ENCODE data around the gene POTEG. TPM values are rescaled to one million over a fixed set of nuclear protein-coding genes. Genes with fewer than 3 reads are reported as not detected.
"Not testable (repeated sequence)": the region's sequence is repeated elsewhere in the genome, so short reads cannot be mapped to it uniquely, and the experiment has no call there.

Gene POTEG
- total RNA-seq, 1 experiment from 2014 or later, result not detected

- H3K27ac ChIP-seq (ENCODE audit: low read length); H3K27me3 ChIP-seq (ENCODE audit: control insufficient read depth, insufficient read depth, low read length); H3K9me3 ChIP-seq (ENCODE audit: control insufficient read depth, insufficient read depth, low read depth, low read length); H3K4me1 ChIP-seq (ENCODE audit: control insufficient read depth, insufficient read depth, low read length); CTCF ChIA-PET; H3K4me3 ChIP-seq (ENCODE audit: low read depth in 2 of 2, low read length in 2 of 2); DNase-seq (ENCODE audit: low read depth, low spot score); in situ Hi-C loops (cut with HindIII; ENCODE audit: low pct_unique_long_range_greater_than_20kb, low sequenced_read_pairs); H3K36me3 ChIP-seq (ENCODE audit: control insufficient read depth, insufficient read depth, low read length); intact Hi-C loops (cut with micrococcal nuclease; ENCODE audit: unreplicated experiment); BruUV-seq (replicated peaks); POLR2A ChIA-PET; ATAC-seq: not testable (repeated sequence)
Measured at GRCh38 chr14:19390230-19390629, 43.9 kb downstream of the POTEG start.

DNA sequence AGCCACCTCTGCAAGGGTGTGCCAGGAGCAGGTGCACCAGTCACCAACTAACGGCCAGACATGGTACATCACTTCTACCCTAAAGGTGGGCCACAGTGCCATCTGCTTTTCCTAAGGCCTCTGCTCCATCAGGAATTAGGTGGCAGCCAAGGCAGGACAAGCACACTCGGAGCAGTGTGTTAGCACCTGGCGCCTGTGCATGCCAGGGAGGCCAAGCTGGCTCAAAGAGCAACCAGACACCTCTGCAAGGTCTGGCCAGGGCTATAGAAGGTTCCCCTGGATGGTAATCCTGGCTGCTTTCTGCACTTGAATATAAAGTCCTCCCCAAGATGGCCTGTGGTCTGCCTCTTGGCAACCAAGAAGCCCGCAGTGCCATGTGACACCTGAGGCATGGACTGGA lies 45.4 kb downstream of the POTEG start:
- H3K27me3 ChIP-seq (ENCODE audit: control insufficient read depth, insufficient read depth, low read length); CTCF ChIA-PET; H3K4me1 ChIP-seq (ENCODE audit: control insufficient read depth, insufficient read depth, low read length); intact Hi-C loops (cut with micrococcal nuclease; ENCODE audit: unreplicated experiment); BruUV-seq (replicated peaks); ATAC-seq; H3K4me3 ChIP-seq (ENCODE audit: low read depth in 2 of 2, low read length in 2 of 2); DNase-seq (ENCODE audit: low read depth, low spot score); H3K9me3 ChIP-seq (ENCODE audit: control insufficient read depth, insufficient read depth, low read depth, low read length); H3K36me3 ChIP-seq (ENCODE audit: control insufficient read depth, insufficient read depth, low read length); POLR2A ChIA-PET; in situ Hi-C loops (cut with HindIII; ENCODE audit: low pct_unique_long_range_greater_than_20kb, low sequenced_read_pairs); H3K27ac ChIP-seq (ENCODE audit: low read length): not testable (repeated sequence)

- CTCF ChIA-PET; BruUV-seq (replicated peaks); H3K9me3 ChIP-seq (ENCODE audit: control insufficient read depth, insufficient read depth, low read depth, low read length); ATAC-seq; POLR2A ChIA-PET; intact Hi-C loops (cut with micrococcal nuclease; ENCODE audit: unreplicated experiment); H3K4me1 ChIP-seq (ENCODE audit: control insufficient read depth, insufficient read depth, low read length); H3K27ac ChIP-seq (ENCODE audit: low read length); H3K4me3 ChIP-seq (ENCODE audit: low read depth in 2 of 2, low read length in 2 of 2); H3K27me3 ChIP-seq (ENCODE audit: control insufficient read depth, insufficient read depth, low read length); in situ Hi-C loops (cut with HindIII; ENCODE audit: low pct_unique_long_range_greater_than_20kb, low sequenced_read_pairs); H3K36me3 ChIP-seq (ENCODE audit: control insufficient read depth, insufficient read depth, low read length); DNase-seq (ENCODE audit: low read depth, low spot score): not testable (repeated sequence)
Measured at GRCh38 chr14:19386996-19387395, 47.1 kb downstream of the POTEG start.

DNA sequence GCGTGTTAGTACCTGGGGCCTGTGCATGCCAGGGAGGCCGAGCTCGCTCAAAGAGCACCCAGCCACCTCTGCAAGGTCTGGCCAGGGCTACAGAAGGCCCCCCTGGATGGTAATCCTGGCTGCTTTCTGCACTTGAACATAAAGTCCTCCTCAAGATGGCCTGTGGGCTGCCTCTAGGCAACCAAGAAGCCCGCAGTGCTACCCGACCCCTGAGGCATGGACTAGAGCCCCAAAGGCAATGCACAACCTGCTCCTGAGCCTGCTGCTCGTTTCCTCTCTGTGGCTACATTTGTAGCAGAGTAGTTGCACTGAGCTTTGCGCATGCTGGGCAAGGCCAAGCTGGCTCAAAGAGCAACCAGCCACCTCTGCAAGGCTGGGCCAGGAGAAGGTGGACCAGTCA lies 47.8 kb downstream of the POTEG start:
- H3K4me1 ChIP-seq (ENCODE audit: control insufficient read depth, insufficient read depth, low read length); H3K27me3 ChIP-seq (ENCODE audit: control insufficient read depth, insufficient read depth, low read length); intact Hi-C loops (cut with micrococcal nuclease; ENCODE audit: unreplicated experiment); H3K36me3 ChIP-seq (ENCODE audit: control insufficient read depth, insufficient read depth, low read length); ATAC-seq; H3K4me3 ChIP-seq (ENCODE audit: low read depth in 2 of 2, low read length in 2 of 2); in situ Hi-C loops (cut with HindIII; ENCODE audit: low pct_unique_long_range_greater_than_20kb, low sequenced_read_pairs); DNase-seq (ENCODE audit: low read depth, low spot score); H3K27ac ChIP-seq (ENCODE audit: low read length); H3K9me3 ChIP-seq (ENCODE audit: control insufficient read depth, insufficient read depth, low read depth, low read length); POLR2A ChIA-PET; BruUV-seq (replicated peaks); CTCF ChIA-PET: not testable (repeated sequence)

GRCh38 chr14:19384088-19384781 lies 49.9 kb downstream of the POTEG start:
- H3K4me1 ChIP-seq (ENCODE audit: control insufficient read depth, insufficient read depth, low read length); CTCF ChIA-PET; H3K27ac ChIP-seq (ENCODE audit: low read length); DNase-seq (ENCODE audit: low read depth, low spot score); H3K36me3 ChIP-seq (ENCODE audit: control insufficient read depth, insufficient read depth, low read length); H3K27me3 ChIP-seq (ENCODE audit: control insufficient read depth, insufficient read depth, low read length); ATAC-seq; H3K9me3 ChIP-seq (ENCODE audit: control insufficient read depth, insufficient read depth, low read depth, low read length); H3K4me3 ChIP-seq (ENCODE audit: low read depth in 2 of 2, low read length in 2 of 2); intact Hi-C loops (cut with micrococcal nuclease; ENCODE audit: unreplicated experiment); POLR2A ChIA-PET; in situ Hi-C loops (cut with HindIII; ENCODE audit: low pct_unique_long_range_greater_than_20kb, low sequenced_read_pairs); BruUV-seq (replicated peaks): not testable (repeated sequence)

- ATAC-seq; DNase-seq (ENCODE audit: low read depth, low spot score): not testable (repeated sequence)
Measured at GRCh38 chr14:19383008-19383584, 51.0 kb downstream of the POTEG start.

DNA sequence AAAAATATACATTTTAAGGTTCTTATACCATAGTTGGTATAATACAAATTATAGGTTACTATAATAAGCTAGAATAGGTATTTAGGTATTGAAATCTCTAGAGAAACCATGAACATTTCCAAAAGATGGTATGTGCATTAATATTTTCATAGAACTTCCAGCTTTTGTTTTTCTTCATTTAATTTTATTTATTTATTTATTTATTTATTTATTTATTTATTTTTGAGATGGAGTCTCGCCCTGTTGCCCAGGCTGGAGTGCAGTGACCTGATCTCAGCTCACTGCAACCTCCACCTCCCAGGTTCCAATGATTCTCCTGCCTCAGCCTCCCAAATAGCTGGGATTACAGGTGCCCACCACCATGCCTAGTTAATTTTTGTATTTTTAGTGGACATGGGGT lies 54.0 kb downstream of the POTEG start:
- H3K27me3 ChIP-seq (ENCODE audit: control insufficient read depth, insufficient read depth, low read length); CTCF ChIA-PET; H3K4me1 ChIP-seq (ENCODE audit: control insufficient read depth, insufficient read depth, low read length); intact Hi-C loops (cut with micrococcal nuclease; ENCODE audit: unreplicated experiment); H3K36me3 ChIP-seq (ENCODE audit: control insufficient read depth, insufficient read depth, low read length); H3K9me3 ChIP-seq (ENCODE audit: control insufficient read depth, insufficient read depth, low read depth, low read length); H3K4me3 ChIP-seq (ENCODE audit: low read depth in 2 of 2, low read length in 2 of 2); ATAC-seq; POLR2A ChIA-PET; BruUV-seq (replicated peaks); in situ Hi-C loops (cut with HindIII; ENCODE audit: low pct_unique_long_range_greater_than_20kb, low sequenced_read_pairs); H3K27ac ChIP-seq (ENCODE audit: low read length); DNase-seq (ENCODE audit: low read depth, low spot score): not testable (repeated sequence)

More at GRCh38 chr14:19383008-19383584, 51.0 kb downstream of the POTEG start:
- H3K4me1 ChIP-seq (ENCODE audit: control insufficient read depth, insufficient read depth, low read length); H3K36me3 ChIP-seq (ENCODE audit: control insufficient read depth, insufficient read depth, low read length); H3K4me3 ChIP-seq (ENCODE audit: low read depth in 2 of 2, low read length in 2 of 2); CTCF ChIA-PET; POLR2A ChIA-PET; in situ Hi-C loops (cut with HindIII; ENCODE audit: low pct_unique_long_range_greater_than_20kb, low sequenced_read_pairs); BruUV-seq (replicated peaks); intact Hi-C loops (cut with micrococcal nuclease; ENCODE audit: unreplicated experiment); H3K9me3 ChIP-seq (ENCODE audit: control insufficient read depth, insufficient read depth, low read depth, low read length); H3K27me3 ChIP-seq (ENCODE audit: control insufficient read depth, insufficient read depth, low read length); H3K27ac ChIP-seq (ENCODE audit: low read length): not testable (repeated sequence)
